HG03060 (cell line): ENCODE data around the gene ZDHHC24.

ENCODE experiments used
- ATAC-seq: cut with Tn5 transposase; IDR thresholded peaks from one replicate; pipeline ENCODE4 v1.9.1; 2021; ENCODE audit warnings: low read depth, moderate number of reproducible peaks; ENCODE audit not compliant: unreplicated experiment

Gene ZDHHC24

GRCh38 chr11:66475349-66476172, 70.3 kb downstream of the ZDHHC24 start:
- ATAC-seq, result no peak

- ATAC-seq, result no peak
Measured at GRCh38 chr11:66473608-66474515, 72.0 kb downstream of the ZDHHC24 start.

GRCh38 chr11:66473167-66473566, 72.7 kb downstream of the ZDHHC24 start:
- no peak for ATAC-seq

- ATAC-seq, result no peak
Measured at GRCh38 chr11:66472054-66472453, 73.8 kb downstream of the ZDHHC24 start.

GRCh38 chr11:66471142-66471541, 74.7 kb downstream of the ZDHHC24 start:
- ATAC-seq, result no peak
